Measurements from ENCODE around the gene YBEY.

GRCh38 chr21:46297338-46298271, 11.5 kb downstream of the YBEY start:
- TF ChIP-seq, protein P1, sequence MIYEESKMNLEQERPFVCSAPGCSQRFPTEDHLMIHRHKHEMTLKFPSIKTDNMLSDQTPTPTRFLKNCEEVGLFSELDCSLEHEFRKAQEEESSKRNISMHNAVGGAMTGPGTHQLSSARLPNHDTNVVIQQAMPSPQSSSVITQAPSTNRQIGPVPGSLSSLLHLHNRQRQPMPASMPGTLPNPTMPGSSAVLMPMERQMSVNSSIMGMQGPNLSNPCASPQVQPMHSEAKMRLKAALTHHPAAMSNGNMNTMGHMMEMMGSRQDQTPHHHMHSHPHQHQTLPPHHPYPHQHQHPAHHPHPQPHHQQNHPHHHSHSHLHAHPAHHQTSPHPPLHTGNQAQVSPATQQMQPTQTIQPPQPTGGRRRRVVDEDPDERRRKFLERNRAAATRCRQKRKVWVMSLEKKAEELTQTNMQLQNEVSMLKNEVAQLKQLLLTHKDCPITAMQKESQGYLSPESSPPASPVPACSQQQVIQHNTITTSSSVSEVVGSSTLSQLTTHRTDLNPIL (CRISPR knock-in tag; IDR thresholded peaks at IDR 0.05; ENCODE audit: low read depth) = no peak
- TF ChIP-seq ARNTL (CRISPR knock-in tag; IDR thresholded peaks at IDR 0.05; ENCODE audit: borderline replicate concordance, low read depth) (no peak), ZC3H10 (CRISPR knock-in tag; IDR thresholded peaks at IDR 0.05) (no peak), RARB (CRISPR knock-in tag; IDR thresholded peaks at IDR 0.05) (no peak), PATZ1 (CRISPR knock-in tag; IDR thresholded peaks at IDR 0.05; ENCODE audit: borderline replicate concordance) (no peak), ZFP30 (CRISPR knock-in tag; IDR thresholded peaks at IDR 0.05) (no peak), OSR1 (CRISPR knock-in tag; IDR thresholded peaks at IDR 0.05) (no peak), GLIS3 (CRISPR knock-in tag; IDR thresholded peaks at IDR 0.05) (no peak), ISL1 (CRISPR knock-in tag; IDR thresholded peaks at IDR 0.05) (no peak), SNAI2 (CRISPR knock-in tag; IDR thresholded peaks at IDR 0.05) (no peak), ZNF565 (CRISPR knock-in tag; conservative IDR thresholded peaks at IDR 0.05; ENCODE audit: low read depth) (no peak), TCF4 (CRISPR knock-in tag; IDR thresholded peaks at IDR 0.05; ENCODE audit: borderline replicate concordance) (no peak)
- TF ChIP-seq, protein P2, sequence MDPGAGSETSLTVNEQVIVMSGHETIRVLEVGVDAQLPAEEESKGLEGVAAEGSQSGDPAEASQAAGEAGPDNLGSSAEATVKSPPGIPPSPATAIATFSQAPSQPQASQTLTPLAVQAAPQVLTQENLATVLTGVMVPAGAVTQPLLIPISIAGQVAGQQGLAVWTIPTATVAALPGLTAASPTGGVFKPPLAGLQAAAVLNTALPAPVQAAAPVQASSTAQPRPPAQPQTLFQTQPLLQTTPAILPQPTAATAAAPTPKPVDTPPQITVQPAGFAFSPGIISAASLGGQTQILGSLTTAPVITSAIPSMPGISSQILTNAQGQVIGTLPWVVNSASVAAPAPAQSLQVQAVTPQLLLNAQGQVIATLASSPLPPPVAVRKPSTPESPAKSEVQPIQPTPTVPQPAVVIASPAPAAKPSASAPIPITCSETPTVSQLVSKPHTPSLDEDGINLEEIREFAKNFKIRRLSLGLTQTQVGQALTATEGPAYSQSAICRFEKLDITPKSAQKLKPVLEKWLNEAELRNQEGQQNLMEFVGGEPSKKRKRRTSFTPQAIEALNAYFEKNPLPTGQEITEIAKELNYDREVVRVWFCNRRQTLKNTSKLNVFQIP (CRISPR knock-in tag; IDR thresholded peaks at IDR 0.05; ENCODE audit: borderline replicate concordance, low read depth) = no peak

Measured in SK-N-SH treated with all-trans-retinoic acid at 6 μM for 48 hours (cell line).